ENCODE measurements around the gene KLHL2.

KLHL2 gene

GRCh38 chr4:165191814-165192499 is 15.4 kb upstream of the KLHL2 start:
- Mint-ChIP-seq H3K36me3 (ENCODE audit: low read depth) (no peaks in the 10 kb centered on the region), H3K27ac (no peak overlapping the region), H3K4me3 (no peak overlapping the region), H3K4me1 (peaks cover 29% of the 10 kb centered on the region), H3K9me3 (peaks cover 6% of the 10 kb centered on the region), H3K27me3 (no peaks in the 10 kb centered on the region)
- DNase-seq (no peak), ATAC-seq (no peak)

- ATAC-seq (peak; percentile 23), DNase-seq (no peak)
- Mint-ChIP-seq H3K36me3 (ENCODE audit: low read depth) (no peaks in the 10 kb centered on the region), H3K9me3 (peaks cover 6% of the 10 kb centered on the region), H3K27me3 (no peaks in the 10 kb centered on the region), H3K27ac (peak overlapping the region; percentile 34), H3K4me1 (peaks cover 29% of the 10 kb centered on the region), H3K4me3 (no peak overlapping the region)
These were observed 14.9 kb upstream of the KLHL2 start for GRCh38 chr4:165192500-165192898.

GRCh38 chr4:165192956-165193355 is 14.4 kb upstream of the KLHL2 start:
- Mint-ChIP-seq H3K4me3 (no peak overlapping the region), H3K27me3 (no peaks in the 10 kb centered on the region), H3K36me3 (ENCODE audit: low read depth) (no peaks in the 10 kb centered on the region), H3K4me1 (peaks cover 34% of the 10 kb centered on the region), H3K9me3 (peaks cover 6% of the 10 kb centered on the region), H3K27ac (no peak overlapping the region)
- ATAC-seq (no peak), DNase-seq (no peak)

GRCh38 chr4:165194368-165194767 is 13.0 kb upstream of the KLHL2 start:
- ATAC-seq, result no peak
- DNase-seq, result no peak
- no peaks in the 10 kb centered on the region for H3K36me3 Mint-ChIP-seq (ENCODE audit: low read depth)
- peaks cover 47% of the 10 kb centered on the region for H3K4me1 Mint-ChIP-seq
- no peak overlapping the region for H3K27ac Mint-ChIP-seq
- no peaks in the 10 kb centered on the region for H3K27me3 Mint-ChIP-seq
- H3K9me3 Mint-ChIP-seq, result no peaks in the 10 kb centered on the region
- no peak overlapping the region for H3K4me3 Mint-ChIP-seq

GRCh38 chr4:165198329-165198728 is 9.0 kb upstream of the KLHL2 start:
- no peaks in the 10 kb centered on the region for H3K9me3 Mint-ChIP-seq
- no peak for DNase-seq
- H3K27ac Mint-ChIP-seq, result no peak overlapping the region
- H3K4me1 Mint-ChIP-seq, result peaks cover 22% of the 10 kb centered on the region
- ATAC-seq, result peak; percentile 79
- no peak overlapping the region for H3K4me3 Mint-ChIP-seq
- H3K27me3 Mint-ChIP-seq, result no peaks in the 10 kb centered on the region
- no peaks in the 10 kb centered on the region for H3K36me3 Mint-ChIP-seq (ENCODE audit: low read depth)

GRCh38 chr4:165199286-165199685 is 8.1 kb upstream of the KLHL2 start:
- ATAC-seq (no peak), DNase-seq (no peak)
- Mint-ChIP-seq H3K27me3 (no peaks in the 10 kb centered on the region), H3K36me3 (ENCODE audit: low read depth) (no peaks in the 10 kb centered on the region), H3K9me3 (no peaks in the 10 kb centered on the region), H3K4me1 (peaks cover 32% of the 10 kb centered on the region), H3K27ac (peak overlapping the region; percentile 20), H3K4me3 (no peak overlapping the region)

- H3K4me1 Mint-ChIP-seq, result peaks cover 35% of the 10 kb centered on the region
- no peaks in the 10 kb centered on the region for H3K27me3 Mint-ChIP-seq
- no peak overlapping the region for H3K4me3 Mint-ChIP-seq
- no peaks in the 10 kb centered on the region for H3K9me3 Mint-ChIP-seq
- no peak for DNase-seq
- no peak for ATAC-seq
- no peaks in the 10 kb centered on the region for H3K36me3 Mint-ChIP-seq (ENCODE audit: low read depth)
- H3K27ac Mint-ChIP-seq, result no peak overlapping the region
These were observed 7.6 kb upstream of the KLHL2 start for GRCh38 chr4:165199722-165200121.

- H3K27ac Mint-ChIP-seq, result no peak overlapping the region
- H3K36me3 Mint-ChIP-seq (ENCODE audit: low read depth), result no peaks in the 10 kb centered on the region
- peaks cover 53% of the 10 kb centered on the region for H3K4me1 Mint-ChIP-seq
- no peaks in the 10 kb centered on the region for H3K9me3 Mint-ChIP-seq
- H3K27me3 Mint-ChIP-seq, result no peaks in the 10 kb centered on the region
- ATAC-seq (no peak), DNase-seq (no peak)
- H3K4me3 Mint-ChIP-seq, result no peak overlapping the region
These were observed 5.6 kb upstream of the KLHL2 start for GRCh38 chr4:165201806-165202205.

- H3K4me3 Mint-ChIP-seq, result peak overlapping the region; percentile 65
- H3K27ac Mint-ChIP-seq, result peak overlapping the region; percentile 83
- H3K27me3 Mint-ChIP-seq, result no peaks in the 10 kb centered on the region
- H3K36me3 Mint-ChIP-seq (ENCODE audit: low read depth), result no peaks in the 10 kb centered on the region
- no peaks in the 10 kb centered on the region for H3K9me3 Mint-ChIP-seq
- H3K4me1 Mint-ChIP-seq, result peaks cover 50% of the 10 kb centered on the region
- peak; percentile 80 for ATAC-seq
- no peak for DNase-seq
These were observed 3.6 kb upstream of the KLHL2 start for GRCh38 chr4:165203541-165204461.

GRCh38 chr4:165204462-165204830 is 2.9 kb upstream of the KLHL2 start:
- Mint-ChIP-seq H3K4me1 (peaks cover 50% of the 10 kb centered on the region), H3K36me3 (ENCODE audit: low read depth) (no peaks in the 10 kb centered on the region), H3K27ac (peak overlapping the region; percentile 83), H3K9me3 (no peaks in the 10 kb centered on the region), H3K4me3 (peak overlapping the region; percentile 65), H3K27me3 (no peaks in the 10 kb centered on the region)
- DNase-seq, result peak; percentile 17
- peak; percentile 53 for ATAC-seq

- Mint-ChIP-seq H3K27me3 (no peaks in the 10 kb centered on the region), H3K36me3 (ENCODE audit: low read depth) (no peaks in the 10 kb centered on the region), H3K9me3 (no peaks in the 10 kb centered on the region), H3K4me3 (peak overlapping the region; percentile 82), H3K4me1 (peaks cover 68% of the 10 kb centered on the region), H3K27ac (peak overlapping the region; percentile 82)
- DNase-seq, result no peak
- peak; percentile 2 for ATAC-seq
These were observed 338 bp upstream of the KLHL2 start for GRCh38 chr4:165207016-165207430.

- Mint-ChIP-seq H3K4me1 (peaks cover 79% of the 10 kb centered on the region), H3K27ac (peak overlapping the region; percentile 89), H3K36me3 (ENCODE audit: low read depth) (no peaks in the 10 kb centered on the region), H3K27me3 (no peaks in the 10 kb centered on the region), H3K4me3 (peak overlapping the region; percentile 89), H3K9me3 (no peaks in the 10 kb centered on the region)
- DNase-seq, result no peak
- peak; percentile 15 for ATAC-seq
These were observed 876 bp downstream of the KLHL2 start for GRCh38 chr4:165208221-165208652.

- Mint-ChIP-seq H3K4me1 (peaks cover 76% of the 10 kb centered on the region), H3K9me3 (no peaks in the 10 kb centered on the region), H3K27ac (peak overlapping the region; percentile 3), H3K4me3 (peak overlapping the region; percentile 89), H3K27me3 (no peaks in the 10 kb centered on the region), H3K36me3 (ENCODE audit: low read depth) (no peaks in the 10 kb centered on the region)
- ATAC-seq (peak; percentile 35), DNase-seq (peak; percentile 20)
These were observed 1.5 kb downstream of the KLHL2 start for GRCh38 chr4:165208741-165209388.

GRCh38 chr4:165209796-165210195 is 2.4 kb downstream of the KLHL2 start:
- Mint-ChIP-seq H3K27me3 (no peaks in the 10 kb centered on the region), H3K4me1 (peaks cover 77% of the 10 kb centered on the region), H3K4me3 (no peak overlapping the region), H3K27ac (no peak overlapping the region), H3K9me3 (no peaks in the 10 kb centered on the region), H3K36me3 (ENCODE audit: low read depth) (no peaks in the 10 kb centered on the region)
- ATAC-seq, result no peak
- no peak for DNase-seq
